AG09319 (cell line): ENCODE data around the gene PRKCB.

Source experiments
- DNase-seq: peaks from one replicate; pipeline ENCODE4 v3.0.0-alpha.2; 2010; ENCODE audit warnings: low read depth; ENCODE audit errors: extremely low read depth
- TF ChIP-seq, protein P1 (sequence below): IDR thresholded peaks from 2 replicates; pipeline ENCODE4 v1.5.1; 2011; ENCODE audit warnings: low read depth, mild to moderate bottlenecking, inconsistent platforms, low read length, moderate library complexity

The PRKCB gene

GRCh38 chr16:23877107-23878070 lies 41.6 kb downstream of the PRKCB start:
- TF ChIP-seq, protein P1, sequence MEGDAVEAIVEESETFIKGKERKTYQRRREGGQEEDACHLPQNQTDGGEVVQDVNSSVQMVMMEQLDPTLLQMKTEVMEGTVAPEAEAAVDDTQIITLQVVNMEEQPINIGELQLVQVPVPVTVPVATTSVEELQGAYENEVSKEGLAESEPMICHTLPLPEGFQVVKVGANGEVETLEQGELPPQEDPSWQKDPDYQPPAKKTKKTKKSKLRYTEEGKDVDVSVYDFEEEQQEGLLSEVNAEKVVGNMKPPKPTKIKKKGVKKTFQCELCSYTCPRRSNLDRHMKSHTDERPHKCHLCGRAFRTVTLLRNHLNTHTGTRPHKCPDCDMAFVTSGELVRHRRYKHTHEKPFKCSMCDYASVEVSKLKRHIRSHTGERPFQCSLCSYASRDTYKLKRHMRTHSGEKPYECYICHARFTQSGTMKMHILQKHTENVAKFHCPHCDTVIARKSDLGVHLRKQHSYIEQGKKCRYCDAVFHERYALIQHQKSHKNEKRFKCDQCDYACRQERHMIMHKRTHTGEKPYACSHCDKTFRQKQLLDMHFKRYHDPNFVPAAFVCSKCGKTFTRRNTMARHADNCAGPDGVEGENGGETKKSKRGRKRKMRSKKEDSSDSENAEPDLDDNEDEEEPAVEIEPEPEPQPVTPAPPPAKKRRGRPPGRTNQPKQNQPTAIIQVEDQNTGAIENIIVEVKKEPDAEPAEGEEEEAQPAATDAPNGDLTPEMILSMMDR = no peak
- DNase-seq = no peak

DNA sequence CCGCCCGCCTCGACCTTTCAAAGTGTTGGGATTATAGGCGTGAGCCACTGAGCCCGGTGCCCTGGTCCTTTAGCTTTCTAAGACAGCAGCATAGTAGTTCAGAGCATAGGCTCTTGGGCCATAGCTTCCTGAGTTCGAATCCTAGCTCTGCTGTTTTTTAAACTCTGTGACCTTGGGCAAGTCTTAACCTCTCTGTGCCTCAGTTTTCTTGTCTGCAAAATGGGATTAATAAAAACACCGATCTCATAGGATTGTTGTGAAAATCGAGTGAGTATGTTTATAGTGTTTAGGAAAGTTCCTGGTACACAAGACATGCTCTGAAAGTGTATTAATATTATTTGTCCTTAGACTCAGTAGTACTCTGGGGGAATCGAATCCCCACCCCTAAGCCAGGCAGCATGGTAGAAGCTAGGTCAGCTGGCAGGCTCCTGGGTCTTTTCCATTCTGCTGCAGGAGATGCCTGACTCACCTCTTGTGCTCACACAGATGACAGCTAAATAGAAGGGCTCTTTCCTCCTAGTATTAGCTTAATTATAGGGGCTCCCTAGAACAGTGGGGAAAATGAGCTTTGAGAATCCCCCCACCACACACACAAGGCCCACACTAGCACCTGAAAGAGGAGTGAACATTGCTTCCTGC lies 44.1 kb downstream of the PRKCB start:
- no peak for DNase-seq
- TF ChIP-seq, protein P1 = no peak

- TF ChIP-seq, protein P1 = no peak
- no peak for DNase-seq
Observed at GRCh38 chr16:23889189-23889588, 53.4 kb downstream of the PRKCB start.

DNA sequence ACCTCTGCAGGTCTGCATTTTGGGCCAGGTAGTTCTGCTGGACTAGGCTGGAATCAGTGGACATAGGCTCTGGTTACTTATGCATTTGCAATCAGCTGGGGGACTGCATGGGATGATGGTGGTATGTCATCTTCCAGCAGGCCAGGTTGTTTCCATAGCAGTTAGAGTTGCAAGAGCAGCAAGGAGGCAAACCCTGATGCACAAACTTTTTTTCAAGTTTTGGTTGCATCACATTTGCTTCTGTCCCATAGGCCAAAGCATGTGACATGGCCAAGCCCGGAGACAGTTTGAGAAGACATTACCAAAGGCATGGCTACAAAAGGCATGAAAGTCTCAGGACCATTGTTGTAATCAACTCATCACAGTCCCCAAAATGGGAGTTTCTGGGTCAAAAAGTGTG lies 58.2 kb downstream of the PRKCB start:
- TF ChIP-seq, protein P1 = no peak
- no peak for DNase-seq

DNA sequence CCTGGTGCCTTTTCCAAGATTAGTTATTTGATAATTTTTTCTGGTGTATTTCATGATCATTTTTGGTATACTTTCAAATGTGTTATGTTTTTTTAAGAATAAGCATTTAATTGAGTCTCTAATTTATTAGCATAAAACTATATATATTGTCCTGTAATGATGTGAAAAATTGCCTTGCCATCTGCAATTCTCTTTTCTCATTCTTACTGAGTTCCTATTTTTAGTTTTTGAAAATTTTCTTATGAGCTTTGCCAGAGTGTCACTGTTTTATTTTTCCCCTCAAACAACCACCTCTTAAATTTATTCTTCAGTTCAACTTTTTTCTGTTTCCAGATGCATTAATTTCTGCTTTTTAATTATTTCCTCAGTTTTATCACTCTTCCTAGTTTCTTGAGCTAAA lies 59.3 kb downstream of the PRKCB start:
- DNase-seq = no peak
- TF ChIP-seq, protein P1 = no peak

DNA sequence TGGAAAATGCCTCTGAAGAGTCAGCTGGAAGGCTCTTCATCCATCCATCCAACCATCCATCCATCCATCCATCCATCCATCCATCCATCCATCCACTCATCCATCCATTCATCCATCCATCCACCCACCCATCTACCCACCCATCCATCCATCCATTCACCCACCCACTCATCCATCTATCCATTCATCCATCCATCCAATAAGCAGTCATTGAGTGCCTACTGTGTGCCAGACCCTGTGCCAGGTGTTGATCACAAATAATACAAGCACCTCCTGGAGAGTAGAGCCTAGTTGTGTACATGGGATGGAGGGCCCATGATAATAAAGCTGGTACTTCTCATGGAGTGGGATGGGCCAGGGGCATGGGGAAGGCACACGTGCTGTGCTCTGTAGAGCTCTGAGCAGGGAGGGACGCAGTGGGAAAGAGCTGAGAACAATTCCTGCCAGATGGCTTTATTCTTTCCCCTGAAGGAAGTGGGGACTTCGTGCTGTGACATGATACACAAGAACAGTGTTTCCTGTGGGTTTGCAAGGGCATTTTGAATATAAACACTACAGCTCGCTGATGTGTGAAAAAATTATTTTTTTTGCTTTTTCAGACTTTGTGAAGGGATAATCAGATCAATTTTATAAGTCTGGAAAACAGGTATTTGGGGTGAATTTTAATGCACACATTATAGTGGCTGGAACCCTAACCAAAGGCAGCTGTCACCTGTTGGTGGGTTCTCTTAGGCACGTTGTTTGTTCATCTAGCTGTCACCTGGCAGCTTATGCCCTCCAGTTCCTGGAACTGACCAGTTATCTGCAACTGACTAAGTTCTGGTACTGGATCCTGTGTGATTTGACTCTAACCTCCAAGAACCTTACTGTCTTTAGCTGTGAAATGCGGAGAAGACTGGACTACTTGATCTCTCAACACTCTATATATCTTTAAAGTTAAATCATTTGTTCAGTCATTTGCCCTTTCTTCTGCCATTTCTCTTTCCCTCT lies 61.3 kb downstream of the PRKCB start:
- no peak for DNase-seq

More for the DNA sequence above, 61.3 kb downstream of the PRKCB start:
- TF ChIP-seq, protein P1 = no peak
